ENCODE data around the gene HOXB5. TPM values are rescaled to one million over a fixed set of nuclear protein-coding genes. Genes with fewer than 3 reads are reported as not detected.

Gene HOXB5
- total and polyA plus RNA-seq, 2 of the 4 experiments (the other 2 are of a cell fraction) = 0.54 to 18.0 TPM

DNA sequence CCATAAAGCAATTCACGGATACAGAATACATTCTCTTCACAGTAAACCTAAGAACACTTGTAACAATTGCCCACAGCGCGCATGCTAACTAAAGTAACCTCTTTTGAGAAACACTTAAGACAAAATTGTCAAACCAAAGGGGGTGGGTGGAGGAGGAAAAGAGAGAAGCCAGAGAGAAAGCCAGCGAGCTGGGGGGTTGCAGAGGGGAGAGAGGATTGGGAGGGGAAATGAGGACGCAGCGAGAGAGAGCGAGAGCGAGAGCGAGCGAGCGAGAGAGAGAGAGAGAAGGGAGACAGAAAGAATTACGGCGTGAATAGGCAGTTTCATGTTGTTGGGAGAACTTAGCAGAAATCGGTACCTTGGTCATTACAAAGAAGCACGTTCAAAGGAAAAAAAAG is 18.9 kb upstream of the HOXB5 start:
- Histone ChIP-seq H3K27me3 (ENCODE audit: control insufficient read depth, insufficient read depth, low read length) (peaks cover 23% of the 10 kb centered on the region), H3K18ac (ENCODE audit: low read depth, low read length) (peak overlapping the region; percentile 1), H3K79me1 (ENCODE audit: low read depth in 1 of 2, low read length in 2 of 2) (peaks cover 9 to 34% of the 10 kb centered on the region in 2 experiments; a peak in 3 of 4 replicates), H3K9me1 (ENCODE audit: insufficient read depth, low read length) (0 out of 2 replicates have a peak, but pooled peaks cover 3% of the 10 kb centered on the region), H3K23ac (ENCODE audit: low read depth, low read length) (peak overlapping the region; percentile 66), H2AK9ac (replicated peaks; ENCODE audit: low read depth, low read length, poor library complexity) (peak overlapping the region; percentile 77), H3K4me1 (ENCODE audit: control insufficient read depth, insufficient read depth, low read length) (peaks cover 14% of the 10 kb centered on the region), H3K56ac (ENCODE audit: extremely low read depth, insufficient read depth, low read length) (peak overlapping the region; percentile 50), H2BK5ac (ENCODE audit: low read depth, low read length, poor library complexity, severe bottlenecking) (peak overlapping the region; percentile 79), H4K5ac (ENCODE audit: low read depth, low read length) (0 out of 2 replicates have a peak overlapping the region, but pooled peaks have one; percentile 21), H2BK20ac (ENCODE audit: low read depth, low read length) (no peak overlapping the region), H4K8ac (ENCODE audit: low read depth in 2 of 2, low read length in 2 of 2) (peak overlapping the region; percentile 26 to 93; a peak in 2 of 4 replicates), H2AK5ac (ENCODE audit: low read depth, low read length) (peak overlapping the region; percentile 23; the same call in 1 of the 2 replicates), H3K4me3 (ENCODE audit: insufficient read depth, low read depth, low read length) (peak overlapping the region; percentile 63), H3K36me3 (ENCODE audit: control insufficient read depth, insufficient read depth, low read length) (peaks cover 3% of the 10 kb centered on the region; the same call in 1 of the 2 replicates), H2AFZ (replicated peaks; ENCODE audit: low read length, poor library complexity) (peak overlapping the region; percentile 84), H3K14ac (replicated peaks; ENCODE audit: low read depth, low read length) (peak overlapping the region; percentile 83), H2BK15ac (ENCODE audit: low read depth, low read length) (peak overlapping the region; percentile 5; the same call in 1 of the 3 replicates), H3K4ac (ENCODE audit: low read depth, low read length) (peak overlapping the region; percentile 59), H3K27ac (ENCODE audit: insufficient read depth, low read length) (peak overlapping the region; percentile 87), H3K4me2 (ENCODE audit: low read depth, low read length) (peak overlapping the region; percentile 91), H3K9me3 (ENCODE audit: control insufficient read depth, insufficient read depth, low read length) (no peaks in the 10 kb centered on the region), H3K9ac (ENCODE audit: low read depth, low read length) (peak overlapping the region; percentile 96), H4K91ac (ENCODE audit: insufficient read depth, low read depth, low read length) (peak overlapping the region; percentile 14; the same call in 1 of the 2 replicates), H2BK120ac (ENCODE audit: low read depth, low read length) (no peak overlapping the region; the same call in 1 of the 2 replicates), H4K20me1 (ENCODE audit: insufficient read depth, low read length) (no peaks in the 10 kb centered on the region)
- ATAC-seq (ENCODE audit: low read depth) (0 out of 2 replicates have a peak, but pooled peaks have one; percentile 1), DNase-seq (peak; percentile 54)
- POLR2A ChIA-PET (ENCODE audit: unreplicated experiment) = interaction anchor here (0.9 to 1.4 kb wide), 2 partner anchors 16 to 25 kb away, joined by 4 read pairs; no protein-coding TSS in a partner anchor
- 26% methylated on average over 10 of the region's 15 CpGs; no CpG with 5 or more reads in 1 of the 2 experiments for WGBS, 2 experiments (ENCODE audit: extremely low coverage in 2 of 2, insufficient read length in 1 of 2)
- in situ Hi-C loops (cut with MboI; ENCODE audit: low sequenced_read_pairs) = no loop called here
- dilution Hi-C loops (cut with HindIII; ENCODE audit: low sequenced_read_pairs, unreplicated experiment) = no loop called here
- BruUV-seq (replicated peaks) = no TSS peak
- intact Hi-C loops (cut with micrococcal nuclease) = no loop called here
- CTCF ChIA-PET = interaction anchor here (0.5 to 1.4 kb wide), 10 partner anchors 9 to 581 kb away, joined by 3 to 9 read pairs (median 4); no protein-coding TSS in a partner anchor
- TF ChIP-seq FOS (IDR thresholded peaks at IDR 0.05; ENCODE audit: low read depth, low read length) = no peak
- TF ChIP-seq NFE2L2 (IDR thresholded peaks at IDR 0.05; ENCODE audit: low read depth, low read length) = 0 out of 2 replicates have a peak, but pooled peaks have one; percentile 9
